ENCODE results near the gene SLC2A2. TPM values are rescaled to one million over a fixed set of nuclear protein-coding genes. Genes with fewer than 3 reads are reported as not detected.

Gene SLC2A2
- total and polyA plus RNA-seq, 11 donors = 0.11 TPM; not detected in 10

GRCh38 chr3:171001957-171002694 is 24.4 kb downstream of the SLC2A2 start:
- ATAC-seq = no peak
- Histone ChIP-seq H3K4me3 (no peak overlapping the region), H3K27ac (no peak overlapping the region), H3K36me3 (no peaks in the 10 kb centered on the region), H3K4me1 (peaks cover 0 to 9% (median 0%) of the 10 kb centered on the region in 12 donors), H3K9me3 (no peaks in the 10 kb centered on the region), H3K27me3 (no peaks in the 10 kb centered on the region)
- TF ChIP-seq CTCF (IDR thresholded peaks at IDR 0.05) (no peak), POLR2A (IDR thresholded peaks at IDR 0.05) (no peak)
- intact Hi-C loops (cut with DNase I) = loop anchor here in 1 of 10 donors (2.0 kb wide), 1 partner anchor 15 kb away; no protein-coding TSS in a partner anchor
- WGBS, 4 donors = 75 to 81% (median 77%) methylated on average over 5 of the region's 5 CpGs
- DNase-seq = no peak

- Histone ChIP-seq H3K4me3 (no peak overlapping the region), H3K36me3 (no peaks in the 10 kb centered on the region), H3K27me3 (no peaks in the 10 kb centered on the region), H3K27ac (no peak overlapping the region), H3K9me3 (no peaks in the 10 kb centered on the region), H3K4me1 (peaks cover 0 to 9% (median 0%) of the 10 kb centered on the region in 12 donors)
- no peak for TF ChIP-seq POLR2A (IDR thresholded peaks at IDR 0.05)
- TF ChIP-seq CTCF (IDR thresholded peaks at IDR 0.05) = no peak
- intact Hi-C loops (cut with DNase I) = no loop called here
- no peak for ATAC-seq
- 67 to 85% (median 77%) methylated on average over 1 of the region's 1 CpG for WGBS, 4 donors
- DNase-seq = no peak
Measured at GRCh38 chr3:171001250-171001893, 25.1 kb downstream of the SLC2A2 start.

GRCh38 chr3:171000281-171000680 is 26.2 kb downstream of the SLC2A2 start:
- TF ChIP-seq CTCF (IDR thresholded peaks at IDR 0.05) (no peak), POLR2A (IDR thresholded peaks at IDR 0.05) (no peak)
- no peak for DNase-seq
- WGBS, 4 donors = 81 to 95% (median 91%) methylated on average over 4 of the region's 4 CpGs

GRCh38 chr3:170999737-171000242 is 26.7 kb downstream of the SLC2A2 start:
- H3K27me3 ChIP-seq = no peaks in the 10 kb centered on the region
- H3K9me3 ChIP-seq = no peaks in the 10 kb centered on the region
- H3K36me3 ChIP-seq = no peaks in the 10 kb centered on the region
- intact Hi-C loops (cut with DNase I) = no loop called here
- H3K4me3 ChIP-seq = no peak overlapping the region
- H3K4me1 ChIP-seq = peaks cover 0 to 9% (median 0%) of the 10 kb centered on the region in 12 donors
- WGBS, 4 donors = 59 to 72% (median 65%) methylated on average over 2 of the region's 2 CpGs
- no peak overlapping the region for H3K27ac ChIP-seq
- ATAC-seq = no peak
- DNase-seq = no peak
- TF ChIP-seq CTCF (IDR thresholded peaks at IDR 0.05) = no peak
- no peak for TF ChIP-seq POLR2A (IDR thresholded peaks at IDR 0.05)

More at GRCh38 chr3:171000281-171000680, 26.2 kb downstream of the SLC2A2 start:
- H3K9me3 ChIP-seq = no peaks in the 10 kb centered on the region
- peaks cover 0 to 9% (median 0%) of the 10 kb centered on the region in 12 donors for H3K4me1 ChIP-seq
- no peaks in the 10 kb centered on the region for H3K36me3 ChIP-seq
- H3K4me3 ChIP-seq = no peak overlapping the region
- no peak for ATAC-seq
- no peaks in the 10 kb centered on the region for H3K27me3 ChIP-seq
- no peak overlapping the region for H3K27ac ChIP-seq
- intact Hi-C loops (cut with DNase I) = no loop called here

Measured in heart left ventricle (tissue), 16 donors.